GM19240 (cell line): Measurements from ENCODE around the gene TMEM59.
"Not testable (repeated sequence)": the region's sequence is repeated elsewhere in the genome, so short reads cannot be mapped to it uniquely, and the experiment has no call there.

Experiments
- DNase-seq: peaks from one replicate; pipeline ENCODE4 v3.0.0; 2011; ENCODE audit warnings: low spot score; ENCODE audit not compliant: insufficient read length

Gene TMEM59

GRCh38 chr1:54053745-54054437 is 887 bp upstream of the TMEM59 start:
- DNase-seq: no peak

- no peak for DNase-seq
Measured at GRCh38 chr1:54052431-54052933, 522 bp downstream of the TMEM59 start.

DNA sequence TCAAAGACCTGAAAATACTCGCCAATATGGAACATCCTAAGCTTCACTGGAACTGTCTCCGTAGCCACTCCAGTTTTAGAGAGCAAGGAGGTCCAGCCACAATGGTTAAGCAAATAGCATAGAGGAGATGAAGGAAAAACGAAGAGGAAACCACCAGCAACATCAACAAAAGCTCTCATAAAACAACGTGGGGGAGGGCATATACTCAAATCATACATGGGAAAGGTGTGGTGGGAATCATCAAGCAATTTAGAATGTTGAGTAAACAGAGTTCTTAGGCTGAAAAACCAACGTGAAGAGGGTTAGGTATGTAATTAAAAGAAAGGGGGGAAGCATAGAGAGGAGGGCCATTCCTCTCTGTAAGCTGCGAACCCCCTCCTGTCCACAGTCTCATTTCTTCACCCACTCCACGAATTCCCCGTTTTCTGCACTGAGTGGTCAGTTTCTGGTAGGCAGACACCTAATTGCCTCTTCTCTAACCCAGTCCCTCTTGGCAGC is 1.0 kb downstream of the TMEM59 start:
- DNase-seq: no peak

GRCh38 chr1:54050435-54050834 is 2.6 kb downstream of the TMEM59 start:
- not testable (repeated sequence) for DNase-seq

GRCh38 chr1:54047384-54048305 is 5.4 kb downstream of the TMEM59 start:
- no peak for DNase-seq

- DNase-seq: no peak
Measured at GRCh38 chr1:54046671-54047383, 6.2 kb downstream of the TMEM59 start.

- DNase-seq: no peak
Measured at GRCh38 chr1:54045496-54045895, 7.5 kb downstream of the TMEM59 start.

DNA sequence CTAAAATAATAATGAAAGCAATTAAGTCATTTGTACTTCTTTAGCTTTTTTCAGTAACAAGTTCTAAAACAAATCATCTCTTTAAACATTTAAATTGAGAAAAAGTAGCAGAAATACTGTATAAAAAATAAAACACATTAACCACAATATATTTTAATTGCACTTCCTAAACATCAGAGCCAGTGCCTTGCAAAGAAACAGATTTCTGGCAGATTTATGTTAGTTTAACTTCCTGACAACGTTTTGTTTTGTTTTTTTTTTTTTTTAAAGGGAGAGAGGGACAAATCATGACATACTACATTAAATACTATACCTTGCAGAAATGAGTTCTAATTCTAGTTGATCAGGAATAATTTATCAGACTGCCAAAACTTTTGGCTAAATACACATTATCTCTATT is 11.2 kb downstream of the TMEM59 start:
- DNase-seq: no peak

- DNase-seq: no peak
Measured at GRCh38 chr1:54037476-54037875, 15.5 kb downstream of the TMEM59 start.

DNA sequence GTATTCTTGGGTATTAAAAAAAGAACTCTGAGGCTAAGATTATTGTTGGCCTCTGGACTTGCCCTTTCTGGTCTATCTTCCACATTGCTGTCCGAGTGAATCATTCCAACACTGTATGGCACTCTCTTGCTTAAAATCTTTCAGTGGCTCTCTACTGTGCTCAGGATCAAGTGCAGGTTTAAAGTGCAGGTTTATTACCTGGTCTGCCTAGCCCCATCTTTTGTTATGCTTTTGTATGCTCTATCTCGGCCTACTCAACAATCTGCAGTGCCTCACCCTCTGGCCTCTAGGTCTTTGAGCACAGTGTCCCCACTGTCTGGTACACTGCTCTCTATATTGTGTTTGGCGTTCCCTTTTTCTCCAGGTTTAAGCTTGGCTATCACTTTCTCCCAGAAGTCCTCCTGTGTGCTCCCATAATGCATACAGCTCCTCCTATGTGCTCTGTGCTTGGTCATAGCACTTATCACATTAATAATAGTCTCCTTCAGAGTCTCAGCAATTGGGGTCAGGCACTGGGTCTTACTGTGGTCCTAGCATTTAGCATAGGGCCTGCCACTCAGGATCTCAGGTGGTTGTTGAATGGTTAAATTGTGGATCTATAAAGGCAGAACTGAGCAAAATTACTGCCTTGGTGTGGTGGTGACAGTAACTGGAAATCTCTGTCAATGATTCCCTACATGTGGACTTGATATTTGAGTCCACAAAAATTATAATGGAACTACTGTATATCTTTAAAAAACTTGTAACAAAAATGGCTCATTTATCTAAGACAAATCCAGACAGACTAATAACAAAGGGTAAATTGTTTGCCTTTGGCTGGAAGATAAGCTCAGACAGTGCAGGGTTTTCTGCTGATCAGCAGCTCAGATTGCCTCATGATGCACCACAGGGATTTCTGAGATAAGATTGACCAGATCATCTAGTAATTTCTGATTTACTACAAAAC is 24.4 kb downstream of the TMEM59 start:
- no peak for DNase-seq

GRCh38 chr1:54027848-54028247 is 25.2 kb downstream of the TMEM59 start:
- DNase-seq: no peak

DNA sequence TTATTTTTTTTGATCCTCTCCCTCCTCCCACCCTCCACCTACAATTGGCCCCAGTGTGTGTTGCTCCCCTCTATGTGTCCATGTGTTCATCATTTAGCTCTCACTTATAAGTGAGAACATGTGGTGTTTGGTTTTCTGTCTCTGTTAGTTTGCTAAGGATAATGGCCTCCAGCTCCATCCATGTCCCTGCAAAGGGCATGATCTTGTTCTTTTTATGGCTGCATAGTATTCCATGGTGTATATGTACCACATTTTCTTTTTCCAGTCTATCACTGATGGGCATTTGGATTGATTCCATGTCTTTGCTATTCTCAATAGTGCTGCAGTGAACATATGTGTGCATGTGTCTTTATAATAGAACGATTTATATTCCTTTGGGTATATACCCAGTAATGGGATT is 28.2 kb downstream of the TMEM59 start:
- DNase-seq: not testable (repeated sequence)

DNA sequence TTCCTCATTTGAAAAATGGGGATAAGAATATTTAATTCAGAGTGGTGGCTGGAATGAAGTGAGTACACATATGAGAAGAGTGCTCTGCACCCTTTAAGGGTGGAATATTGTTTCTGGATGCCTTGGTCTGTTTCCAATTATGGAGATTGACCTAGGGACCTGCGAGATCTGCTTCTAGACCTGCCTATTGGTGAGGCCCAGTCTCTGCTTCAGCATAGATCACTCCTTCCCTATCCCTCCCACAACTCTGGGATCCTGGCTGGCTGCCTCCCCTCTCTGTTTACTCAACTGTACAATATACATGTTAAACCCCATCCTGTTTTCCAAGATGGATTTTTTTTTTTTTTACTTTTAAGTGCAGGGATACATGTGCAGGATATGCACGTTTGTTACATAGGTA is 28.6 kb downstream of the TMEM59 start:
- DNase-seq: no peak

GRCh38 chr1:54019562-54020176 is 33.3 kb downstream of the TMEM59 start:
- not testable (repeated sequence) for DNase-seq

DNA sequence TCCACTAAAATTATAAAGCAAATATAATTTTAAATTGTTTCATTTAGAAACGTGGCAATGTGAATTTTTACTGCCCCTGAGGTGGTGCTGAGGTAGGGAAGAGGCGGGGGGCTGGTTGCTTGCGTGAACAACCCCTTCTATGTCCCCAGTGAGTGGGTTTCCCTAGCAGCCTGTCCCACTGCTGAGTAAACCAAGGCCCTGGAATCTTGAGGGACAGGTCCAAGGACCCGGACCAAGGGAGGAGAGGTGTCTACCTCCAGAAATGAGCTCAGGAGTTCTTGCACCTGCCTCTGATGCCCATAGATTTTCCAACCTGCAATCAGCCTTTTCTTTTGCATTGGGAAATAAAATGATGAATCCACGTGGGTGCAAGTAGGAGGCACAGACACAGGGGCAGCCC is 34.4 kb downstream of the TMEM59 start:
- no peak for DNase-seq

GRCh38 chr1:54017979-54018378 is 35.0 kb downstream of the TMEM59 start, which contains the start of gene LDLRAD1:
TSS of gene LDLRAD1 (minus strand) at chr1:54018186. CDS start at chr1:54018112, 74 bp downstream.
- DNase-seq: no peak

DNA sequence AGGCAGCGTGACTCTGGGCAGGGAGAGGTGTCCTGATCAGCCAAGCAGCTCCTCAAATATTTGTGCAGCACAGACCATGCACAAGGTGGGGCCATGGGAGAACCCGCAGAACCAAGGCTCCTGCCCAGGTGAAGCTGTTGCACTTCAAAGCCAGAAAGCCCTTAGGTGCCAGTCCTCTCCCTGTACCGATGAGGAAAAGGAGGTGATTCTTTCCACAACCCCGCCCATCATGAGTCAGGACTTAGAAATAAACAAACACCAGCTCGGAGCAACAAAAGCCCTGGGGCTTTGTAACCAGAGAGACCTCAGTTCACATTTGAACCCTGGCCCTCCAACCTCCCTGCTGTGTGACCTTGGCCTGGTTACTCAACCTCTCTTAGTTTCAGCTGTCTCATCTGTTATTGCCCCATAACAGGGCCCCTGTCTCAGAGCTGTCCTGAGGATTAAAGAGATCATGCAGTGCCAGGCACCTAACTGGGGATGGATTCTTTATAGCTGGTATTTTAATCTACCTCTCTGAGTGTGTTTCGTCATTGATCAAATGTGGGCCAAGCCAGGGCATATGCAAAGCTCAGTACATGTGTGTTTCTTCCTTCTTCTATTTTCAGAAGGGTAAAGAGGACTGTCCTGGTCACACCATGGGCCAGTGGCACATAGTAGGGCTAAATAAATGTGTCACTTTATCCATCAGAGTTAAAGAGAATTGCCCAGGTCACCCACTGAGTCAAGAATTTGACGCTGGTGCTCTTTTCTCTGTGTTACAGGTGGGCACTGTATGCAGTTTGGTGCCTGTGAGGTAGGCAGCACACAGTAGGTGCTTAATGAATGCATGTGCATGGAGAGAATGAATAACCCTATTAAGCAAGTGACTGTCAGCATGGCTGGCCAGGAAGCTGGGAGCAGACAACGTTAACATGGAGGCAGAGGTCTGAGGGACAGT is 36.4 kb downstream of the TMEM59 start:
- DNase-seq: no peak

DNA sequence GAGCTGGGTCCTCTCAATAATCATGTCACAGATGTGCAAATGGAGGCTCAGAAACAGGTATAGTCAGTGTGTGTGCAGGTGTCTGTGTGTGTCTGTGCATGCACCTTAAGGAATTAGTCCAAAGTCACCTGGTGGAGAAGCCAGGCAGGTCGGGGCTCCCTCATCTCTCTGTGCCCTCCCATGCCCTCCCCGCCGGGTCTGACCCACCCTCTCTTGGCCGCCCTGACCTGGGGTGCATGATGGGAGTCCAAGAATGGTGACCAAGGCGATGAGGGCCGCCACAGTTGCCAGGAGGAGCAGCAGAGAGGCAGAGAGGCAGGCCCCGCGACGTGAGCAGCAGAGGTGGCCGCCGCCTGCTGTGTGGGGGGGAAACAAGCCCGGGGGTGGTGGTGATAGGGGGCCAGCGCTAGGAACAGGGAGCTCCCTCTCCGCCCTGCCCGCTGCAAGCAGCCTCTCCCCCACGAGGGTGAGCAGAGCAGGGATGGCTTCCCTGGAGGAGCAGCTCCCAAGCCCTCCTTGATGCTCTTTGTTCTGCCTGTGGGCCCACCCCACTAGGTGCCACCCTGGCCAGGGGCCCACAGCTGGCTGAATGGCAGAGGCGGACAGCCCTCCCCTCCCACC is 38.9 kb downstream of the TMEM59 start:
- DNase-seq: no peak
